Loucy (cell line): ENCODE measurements around the gene MTMR1.
A peak's percentile ranks its signal among the peaks of the same experiment; 100 is the strongest.

Experiments
- H2AFZ ChIP-seq: fragments of 200-600 bp; sonication (generic); 2 replicates; pipeline ENCODE4 v1.6.0; 2016; ENCODE audit warnings: antibody characterized with exemption, mild to moderate bottlenecking, low read length, moderate library complexity
- H3F3A ChIP-seq: fragments of 200-600 bp; 2 replicates; pipeline ENCODE4 v1.6.0; 2016; ENCODE audit warnings: antibody characterized with exemption, low read depth, mild to moderate bottlenecking
- H3K27me3 ChIP-seq: fragments of 200-600 bp; sonication (generic); 2 replicates; pipeline ENCODE4 v1.6.1; 2014; ENCODE audit warnings: low read length, mild to moderate bottlenecking; ENCODE audit not compliant: insufficient read depth, poor library complexity, severe bottlenecking
- H3K36me3 ChIP-seq: fragments of 200-600 bp; sonication (generic); 2 replicates; pipeline ENCODE4 v1.6.1; 2016; ENCODE audit warnings: low read length; ENCODE audit not compliant: insufficient read depth
- H3K4me1 ChIP-seq: fragments of 200-600 bp; sonication (generic); 2 replicates; pipeline ENCODE4 v1.5.1; 2014; ENCODE audit warnings: low read length, mild to moderate bottlenecking; ENCODE audit not compliant: insufficient read depth, poor library complexity, severe bottlenecking
- H3K4me2 ChIP-seq: fragments of 200-600 bp; sonication (generic); 2 replicates; pipeline ENCODE4 v1.6.0; 2014; ENCODE audit warnings: antibody characterized with exemption, low read length, low read depth, mild to moderate bottlenecking; ENCODE audit not compliant: poor library complexity, severe bottlenecking
- H3K4me3 ChIP-seq: fragments of 200-600 bp; sonication (generic); 2 replicates; pipeline ENCODE4 v1.5.1; 2014; ENCODE audit warnings: low read length, mild to moderate bottlenecking, mixed read lengths; ENCODE audit not compliant: poor library complexity, severe bottlenecking
- H3K79me2 ChIP-seq: fragments of 200-600 bp; sonication (generic); 2 replicates; pipeline ENCODE4 v1.6.1; 2014; ENCODE audit warnings: low read length; ENCODE audit not compliant: insufficient read depth
- H3K9ac ChIP-seq: fragments of 200-600 bp; sonication (generic); 2 replicates; pipeline ENCODE4 v1.6.0; 2014; ENCODE audit warnings: mild to moderate bottlenecking, low read depth, low read length, moderate library complexity; ENCODE audit not compliant: poor library complexity, severe bottlenecking
- H3K9me2 ChIP-seq: fragments of 200-600 bp; sonication (generic); replicated peaks from 2 replicates; pipeline ENCODE4 v1.6.1; 2016; ENCODE audit warnings: low read depth, low read length, mixed read lengths
- H3K9me3 ChIP-seq: fragments of 200-600 bp; sonication (generic); 2 replicates; pipeline ENCODE4 v1.6.1; 2014; ENCODE audit warnings: mild to moderate bottlenecking, antibody characterized with exemption, low read length, low read depth; ENCODE audit not compliant: insufficient read depth
- H4K20me1 ChIP-seq: fragments of 200-600 bp; sonication (generic); 2 replicates; pipeline ENCODE4 v1.6.0; 2014; ENCODE audit warnings: antibody characterized with exemption, low read length, mild to moderate bottlenecking; ENCODE audit not compliant: insufficient read depth, poor library complexity, severe bottlenecking
- CTCF ChIP-seq: fragments of 200-600 bp; sonication (generic); conservative IDR thresholded peaks from 2 replicates; pipeline ENCODE4 v1.5.1; 2014; ENCODE audit warnings: mild to moderate bottlenecking, antibody characterized with exemption, low read length
- EZH2phosphoT487 ChIP-seq: fragments of 200-600 bp; IDR thresholded peaks from 2 replicates; pipeline ENCODE4 v1.6.1; 2018; ENCODE audit warnings: antibody characterized with exemption, mild to moderate bottlenecking, moderate library complexity, borderline replicate concordance

Gene MTMR1

DNA sequence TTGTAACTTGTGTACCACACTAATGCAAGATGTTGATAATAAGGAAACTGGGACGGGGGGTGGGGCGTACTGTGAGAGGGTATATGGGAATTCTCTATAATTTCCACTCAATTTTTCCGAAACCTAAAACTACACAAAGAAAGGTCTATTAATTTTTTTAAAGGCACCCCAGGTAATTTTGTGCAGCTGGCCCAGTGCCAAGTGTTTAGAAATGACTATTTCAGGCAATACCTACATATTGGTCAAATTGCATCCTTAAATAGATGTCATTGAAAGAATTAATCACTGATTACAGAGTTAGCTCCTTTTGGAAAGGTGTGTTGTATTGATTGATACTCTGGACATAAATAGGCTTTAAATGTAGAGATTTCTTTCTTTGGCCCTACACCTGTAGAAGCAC is 10.1 kb upstream of the MTMR1 start:
- no peak overlapping the region for H3K4me2 ChIP-seq

DNA sequence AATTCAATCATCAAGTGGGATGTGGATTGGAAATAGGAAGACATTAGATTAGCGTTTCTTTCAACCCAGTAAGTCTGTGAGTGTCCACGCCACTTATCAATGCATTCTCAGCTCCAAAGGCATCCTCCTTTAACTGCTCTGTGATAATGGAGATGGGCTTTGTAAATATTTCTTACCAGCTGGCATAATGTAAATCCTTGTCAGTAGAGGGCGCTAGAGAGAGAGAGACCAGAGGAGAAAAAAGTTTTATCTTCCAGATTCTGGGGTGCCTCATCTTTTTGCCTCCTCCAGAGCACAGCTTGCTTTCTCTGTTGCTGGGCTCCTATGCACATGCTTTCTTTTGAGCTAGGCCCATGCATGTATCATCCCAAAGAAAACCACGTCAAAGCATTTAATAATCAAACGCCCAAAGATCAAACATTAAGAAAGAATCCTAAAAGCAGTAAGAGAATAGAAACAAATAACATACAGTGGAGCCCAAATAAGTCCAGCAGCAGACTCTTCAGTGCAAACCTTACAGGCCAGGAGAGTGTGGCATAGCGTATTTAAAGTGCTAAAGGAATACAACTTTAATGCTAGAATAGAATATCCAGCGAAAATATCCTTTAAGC is 9.6 kb upstream of the MTMR1 start:
- Histone ChIP-seq H3F3A (no peaks in the 10 kb centered on the region), H3K9me2 (no peaks in the 10 kb centered on the region), H4K20me1 (no peaks in the 10 kb centered on the region), H3K4me3 (no peak overlapping the region), H3K9me3 (no peaks in the 10 kb centered on the region), H3K9ac (no peak overlapping the region), H3K79me2 (no peaks in the 10 kb centered on the region), H3K4me1 (peaks cover 4% of the 10 kb centered on the region), H3K4me2 (no peak overlapping the region), H3K27me3 (no peaks in the 10 kb centered on the region), H2AFZ (no peak overlapping the region), H3K36me3 (no peaks in the 10 kb centered on the region)
- TF ChIP-seq CTCF = peak; percentile 59
- no peak for TF ChIP-seq EZH2phosphoT487

More for the DNA sequence above, 10.1 kb upstream of the MTMR1 start:
- no peaks in the 10 kb centered on the region for H3K79me2 ChIP-seq
- H3F3A ChIP-seq = no peaks in the 10 kb centered on the region
- H3K36me3 ChIP-seq = no peaks in the 10 kb centered on the region
- no peaks in the 10 kb centered on the region for H3K9me3 ChIP-seq
- no peak overlapping the region for H2AFZ ChIP-seq
- no peak overlapping the region for H3K4me3 ChIP-seq
- no peaks in the 10 kb centered on the region for H4K20me1 ChIP-seq
- TF ChIP-seq CTCF (no peak), EZH2phosphoT487 (no peak)
- no peaks in the 10 kb centered on the region for H3K27me3 ChIP-seq
- no peaks in the 10 kb centered on the region for H3K4me1 ChIP-seq
- H3K9ac ChIP-seq = no peak overlapping the region
- no peaks in the 10 kb centered on the region for H3K9me2 ChIP-seq

DNA sequence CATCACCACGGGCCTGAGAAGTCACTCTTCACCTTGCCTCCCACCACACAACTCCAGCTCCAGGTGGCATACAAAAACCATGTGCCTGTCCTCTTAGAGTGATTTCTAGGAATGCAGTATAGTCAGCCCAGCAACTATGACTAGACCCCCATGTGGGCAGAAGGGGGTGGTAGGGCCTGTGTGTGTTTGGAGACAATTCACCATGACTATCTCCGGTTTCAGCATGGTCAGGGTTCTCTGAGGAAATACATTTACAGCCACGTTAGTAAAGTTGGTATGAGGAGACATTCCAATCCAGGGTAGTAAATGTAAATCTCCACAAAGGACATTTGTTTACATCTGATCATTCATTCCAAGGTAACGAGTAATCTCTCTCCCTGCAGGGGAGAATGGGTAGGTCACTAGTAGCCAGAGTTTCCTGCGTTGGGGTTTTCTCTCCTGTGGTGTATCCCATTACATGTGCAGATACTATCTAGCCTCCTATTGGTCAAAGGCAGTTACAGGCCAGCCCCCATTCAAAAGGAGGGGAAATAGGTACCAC is 4.2 kb upstream of the MTMR1 start:
- peaks cover 19% of the 10 kb centered on the region for H3K4me1 ChIP-seq
- H3K4me2 ChIP-seq = no peak overlapping the region

More for the DNA sequence above, 4.2 kb upstream of the MTMR1 start:
- Histone ChIP-seq H3K9ac (no peak overlapping the region), H3K36me3 (no peaks in the 10 kb centered on the region), H2AFZ (no peak overlapping the region), H3K79me2 (peaks cover 8% of the 10 kb centered on the region), H3K9me2 (no peaks in the 10 kb centered on the region), H3K4me3 (no peak overlapping the region), H3F3A (no peaks in the 10 kb centered on the region), H3K27me3 (no peaks in the 10 kb centered on the region), H3K9me3 (no peaks in the 10 kb centered on the region), H4K20me1 (no peaks in the 10 kb centered on the region)
- TF ChIP-seq CTCF (no peak), EZH2phosphoT487 (no peak)
